Measurements from ENCODE around the gene PPP2R5C. TPM values are rescaled to one million over a fixed set of nuclear protein-coding genes. Genes with fewer than 3 reads are reported as not detected.

The PPP2R5C gene
- total RNA-seq, 4 donors from 2014 or later = 63.3 to 113 (median 75.9) TPM

DNA sequence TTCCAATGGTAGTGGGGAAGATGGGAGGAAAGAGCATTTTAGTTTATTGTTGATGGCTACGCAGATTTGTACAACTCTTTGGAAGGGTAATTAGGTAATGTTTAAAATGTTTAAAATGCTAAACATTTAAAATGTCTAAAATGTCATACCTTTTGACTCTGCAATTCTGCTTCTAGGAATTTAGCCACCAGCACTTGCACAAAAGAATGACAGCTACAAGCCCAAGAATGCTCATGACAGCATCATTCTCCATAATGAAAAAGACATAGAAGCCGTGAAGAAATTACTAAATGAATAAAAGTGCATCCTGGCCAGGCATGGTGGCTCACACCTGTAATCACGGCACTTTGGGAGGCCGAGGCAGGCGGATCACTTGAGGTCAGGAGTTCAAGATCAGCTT, 182.9 kb downstream of the PPP2R5C start:
- Histone ChIP-seq H3K4me3 (no peak overlapping the region), H3K27ac (no peak overlapping the region), H3K36me3 (no peaks in the 10 kb centered on the region), H3K9me3 (no peaks in the 10 kb centered on the region), H3K27me3 (peaks cover 0 to 7% of the 10 kb centered on the region in 2 donors), H3K4me1 (peaks cover 0 to 17% (median 10%) of the 10 kb centered on the region in 4 donors)
- WGBS, 2 donors = 67 to 68% methylated on average over 5 of the region's 5 CpGs
- no peak for DNase-seq (ENCODE audit: low spot score in 2 of 2)
- TF ChIP-seq EP300 (IDR thresholded peaks at IDR 0.05) (no peak), POLR2A (IDR thresholded peaks at IDR 0.05) (no peak)
- TF ChIP-seq, protein P1, sequence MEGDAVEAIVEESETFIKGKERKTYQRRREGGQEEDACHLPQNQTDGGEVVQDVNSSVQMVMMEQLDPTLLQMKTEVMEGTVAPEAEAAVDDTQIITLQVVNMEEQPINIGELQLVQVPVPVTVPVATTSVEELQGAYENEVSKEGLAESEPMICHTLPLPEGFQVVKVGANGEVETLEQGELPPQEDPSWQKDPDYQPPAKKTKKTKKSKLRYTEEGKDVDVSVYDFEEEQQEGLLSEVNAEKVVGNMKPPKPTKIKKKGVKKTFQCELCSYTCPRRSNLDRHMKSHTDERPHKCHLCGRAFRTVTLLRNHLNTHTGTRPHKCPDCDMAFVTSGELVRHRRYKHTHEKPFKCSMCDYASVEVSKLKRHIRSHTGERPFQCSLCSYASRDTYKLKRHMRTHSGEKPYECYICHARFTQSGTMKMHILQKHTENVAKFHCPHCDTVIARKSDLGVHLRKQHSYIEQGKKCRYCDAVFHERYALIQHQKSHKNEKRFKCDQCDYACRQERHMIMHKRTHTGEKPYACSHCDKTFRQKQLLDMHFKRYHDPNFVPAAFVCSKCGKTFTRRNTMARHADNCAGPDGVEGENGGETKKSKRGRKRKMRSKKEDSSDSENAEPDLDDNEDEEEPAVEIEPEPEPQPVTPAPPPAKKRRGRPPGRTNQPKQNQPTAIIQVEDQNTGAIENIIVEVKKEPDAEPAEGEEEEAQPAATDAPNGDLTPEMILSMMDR (IDR thresholded peaks at IDR 0.05) = no peak

DNA sequence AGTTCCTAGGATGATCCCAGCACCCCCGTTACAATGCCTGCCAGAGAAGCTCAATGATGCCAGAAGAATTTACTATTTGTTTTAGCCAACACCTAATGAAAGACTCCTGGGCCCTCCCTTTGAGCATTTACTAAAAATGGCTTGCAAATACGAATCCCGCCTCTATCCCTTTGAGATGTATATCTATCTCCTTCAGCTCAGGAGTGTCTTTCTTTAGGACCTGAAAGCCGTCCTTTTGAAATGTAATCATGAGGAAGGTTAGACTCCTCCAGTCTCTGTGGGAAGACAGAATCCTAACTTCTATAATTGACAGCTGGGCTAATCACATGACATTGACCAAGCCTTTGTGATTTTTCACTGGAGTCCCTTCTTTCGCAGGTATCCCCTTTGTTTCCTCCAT, 183.7 kb downstream of the PPP2R5C start:
- Histone ChIP-seq H3K27ac (no peak overlapping the region), H3K4me3 (no peak overlapping the region), H3K4me1 (peaks cover 0 to 24% (median 11%) of the 10 kb centered on the region in 4 donors), H3K9me3 (no peaks in the 10 kb centered on the region), H3K36me3 (no peaks in the 10 kb centered on the region), H3K27me3 (peaks cover 0 to 3% of the 10 kb centered on the region in 2 donors)
- TF ChIP-seq EP300 (IDR thresholded peaks at IDR 0.05) = no peak
- TF ChIP-seq, protein P1 (IDR thresholded peaks at IDR 0.05) = no peak
- TF ChIP-seq POLR2A (IDR thresholded peaks at IDR 0.05) = no peak
- DNase-seq (ENCODE audit: low spot score in 2 of 2) = no peak
- WGBS, 2 donors = 14 to 35% methylated on average over 5 of the region's 5 CpGs

DNA sequence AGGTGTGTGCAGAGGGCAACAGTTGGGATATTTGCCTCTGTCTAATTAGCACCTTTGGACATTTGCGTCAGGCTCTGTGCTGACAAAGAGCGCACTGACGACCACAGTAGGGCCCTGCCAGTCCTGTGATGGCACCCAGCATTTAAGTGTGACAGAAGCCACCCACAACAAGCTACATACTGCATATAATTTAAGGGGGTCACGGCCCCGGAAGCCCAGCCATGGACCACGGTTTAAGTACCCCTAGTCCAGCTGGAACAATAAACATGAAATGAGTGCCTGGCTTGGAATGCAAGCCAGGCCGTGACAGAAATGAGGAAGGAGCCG, 186.0 kb downstream of the PPP2R5C start:
- H3K4me1 ChIP-seq = peaks cover 0 to 29% (median 11%) of the 10 kb centered on the region in 4 donors
- WGBS, 2 donors = 6 to 18% methylated on average over 8 of the region's 8 CpGs
- no peak for DNase-seq (ENCODE audit: low spot score in 2 of 2)
- H3K9me3 ChIP-seq = no peaks in the 10 kb centered on the region
- H3K36me3 ChIP-seq = no peaks in the 10 kb centered on the region
- H3K27me3 ChIP-seq = no peaks in the 10 kb centered on the region
- TF ChIP-seq POLR2A (IDR thresholded peaks at IDR 0.05) (no peak), EP300 (IDR thresholded peaks at IDR 0.05) (no peak)
- TF ChIP-seq, protein P1 (IDR thresholded peaks at IDR 0.05) = no peak
- H3K27ac ChIP-seq = peak overlapping the region; percentile 88 to 99 (median 95)
- H3K4me3 ChIP-seq = peak overlapping the region; percentile 56 to 76 (median 64)

DNA sequence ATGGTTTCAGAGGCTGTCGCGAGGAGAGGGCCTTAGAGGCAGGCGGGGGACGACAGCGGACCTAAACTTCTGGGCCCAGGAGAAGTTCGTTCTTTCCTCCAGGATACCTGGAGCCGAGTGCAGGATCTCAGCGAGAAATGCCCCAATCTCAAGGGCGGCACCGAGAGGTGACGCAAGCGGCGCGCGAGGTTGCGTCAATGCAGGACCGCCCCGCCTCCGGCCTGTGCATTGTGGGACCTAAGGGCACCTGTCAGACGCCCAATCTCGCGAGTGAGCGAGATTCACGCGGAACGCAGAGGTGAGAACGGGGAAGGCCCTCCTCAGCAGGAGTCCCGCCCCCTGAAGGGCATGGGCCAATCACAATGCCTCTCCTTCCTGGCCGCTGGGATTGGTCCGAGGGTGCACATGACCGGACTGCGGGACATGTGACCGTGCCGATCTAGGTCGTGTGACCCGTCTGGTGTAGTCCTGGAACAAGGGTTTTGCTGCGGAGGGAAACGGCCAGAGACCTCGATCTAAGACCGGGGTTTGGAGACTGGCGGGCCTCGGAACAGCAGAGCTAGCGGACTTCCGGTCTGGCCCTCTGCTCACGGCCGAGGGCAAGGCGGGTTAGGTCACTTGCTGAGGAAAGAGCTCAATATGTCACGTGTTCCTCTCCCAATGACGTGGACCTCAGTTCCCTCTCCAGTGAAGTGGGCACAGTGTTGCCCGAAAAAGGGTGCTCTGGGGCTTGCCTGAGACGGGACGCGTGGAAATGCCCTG, 186.6 kb downstream of the PPP2R5C start:
- Histone ChIP-seq H3K4me1 (peaks cover 0 to 29% (median 11%) of the 10 kb centered on the region in 4 donors), H3K4me3 (peak overlapping the region; percentile 56 to 84 (median 64)), H3K27me3 (no peaks in the 10 kb centered on the region), H3K9me3 (no peaks in the 10 kb centered on the region), H3K36me3 (no peaks in the 10 kb centered on the region), H3K27ac (peak overlapping the region; percentile 88 to 99 (median 95))
- peak; percentile 100 for DNase-seq (ENCODE audit: low spot score in 2 of 2)
- WGBS, 2 donors = 0 to 1% methylated on average over 31 to 51 of the region's 53 CpGs
- TF ChIP-seq POLR2A (IDR thresholded peaks at IDR 0.05) (peak; percentile 71 to 96), EP300 (IDR thresholded peaks at IDR 0.05) (peak; percentile 95 to 99)
- TF ChIP-seq, protein P1 (IDR thresholded peaks at IDR 0.05) = peak in 2 of 5 experiments; percentile 49 to 51

DNA sequence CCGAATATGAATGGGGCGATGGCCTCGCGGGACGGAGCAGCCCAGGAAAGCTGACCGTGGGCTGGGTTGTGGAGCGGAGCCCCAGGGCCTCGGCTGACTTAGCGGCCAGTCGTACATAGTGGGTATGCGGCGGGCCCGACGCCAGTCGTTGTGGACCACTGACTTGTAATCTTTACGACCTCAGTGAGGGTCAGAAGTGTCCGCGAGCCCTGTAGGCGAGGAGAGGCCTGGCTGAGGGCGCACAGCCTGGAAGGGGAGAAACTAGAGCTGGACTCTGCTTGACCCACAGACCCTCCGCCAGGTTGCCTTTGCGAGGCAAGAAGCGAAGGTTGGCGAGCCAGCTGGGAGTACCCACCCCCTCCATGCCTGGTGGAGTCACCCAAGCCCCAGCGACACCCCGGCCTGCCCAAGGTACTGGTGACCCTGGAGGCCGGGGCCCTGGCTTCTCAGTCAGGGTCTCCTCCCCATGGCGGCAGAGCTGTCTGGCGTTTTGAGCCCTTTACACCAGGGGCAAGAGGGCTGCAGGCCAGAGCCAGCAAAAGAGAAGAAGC, 187.2 kb downstream of the PPP2R5C start:
- H3K36me3 ChIP-seq = no peaks in the 10 kb centered on the region
- TF ChIP-seq EP300 (IDR thresholded peaks at IDR 0.05) (no peak), POLR2A (IDR thresholded peaks at IDR 0.05) (no peak)
- TF ChIP-seq, protein P1 (IDR thresholded peaks at IDR 0.05) = no peak
- WGBS, 2 donors = 5 to 11% methylated on average over 20 to 26 of the region's 29 CpGs
- no peaks in the 10 kb centered on the region for H3K27me3 ChIP-seq
- DNase-seq (ENCODE audit: low spot score in 2 of 2) = no peak
- peak overlapping the region; percentile 56 to 84 (median 64) for H3K4me3 ChIP-seq
- no peaks in the 10 kb centered on the region for H3K9me3 ChIP-seq
- peaks cover 0 to 29% (median 11%) of the 10 kb centered on the region in 4 donors for H3K4me1 ChIP-seq
- peak overlapping the region; percentile 88 to 99 (median 95) for H3K27ac ChIP-seq

Measured in tibial nerve (tissue), 4 donors.